ENCODE measurements around the gene ZYX. TPM values are rescaled to one million over a fixed set of nuclear protein-coding genes. Genes with fewer than 3 reads are reported as not detected.

The ZYX gene
- total RNA-seq, 4 donors from 2014 or later = 111 to 389 (median 146) TPM

DNA sequence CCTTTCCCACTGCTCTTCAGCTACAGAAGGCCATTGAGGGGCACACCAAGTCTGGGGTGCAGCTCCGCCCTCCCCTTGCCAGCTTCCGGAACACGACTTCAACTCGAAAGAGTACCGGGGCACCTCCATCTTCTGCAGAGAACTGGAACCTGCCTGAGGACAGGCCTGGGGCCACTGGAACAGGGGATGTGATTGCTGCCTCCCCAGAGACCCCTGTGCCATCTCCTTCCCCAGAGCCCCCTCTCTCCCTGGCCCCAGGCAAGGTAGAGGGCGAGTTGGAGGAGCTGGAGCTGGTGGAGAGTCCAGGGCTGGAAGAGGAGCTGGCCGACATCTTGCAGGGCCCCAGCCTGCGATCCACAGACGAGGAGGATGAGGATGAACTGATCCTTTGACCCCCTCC, 29.6 kb upstream of the ZYX start:
- WGBS, 2 donors (ENCODE audit: low coverage in 1 of 2) = 100% methylated on average over 2 to 3 of the region's 9 CpGs
- no peak for ATAC-seq
- Histone ChIP-seq H3K36me3 (no peaks in the 10 kb centered on the region), H3K27me3 (peaks cover 23% of the 10 kb centered on the region), H3K9me3 (no peaks in the 10 kb centered on the region), H3K27ac (no peak overlapping the region), H3K4me1 (no peaks in the 10 kb centered on the region), H3K4me3 (no peak overlapping the region)
- no peak for TF ChIP-seq POLR2AphosphoS5 (IDR thresholded peaks at IDR 0.05)
- TF ChIP-seq POLR2A (IDR thresholded peaks at IDR 0.05) = no peak
- no peak for TF ChIP-seq EP300 (IDR thresholded peaks at IDR 0.05)
- TF ChIP-seq, protein P1, sequence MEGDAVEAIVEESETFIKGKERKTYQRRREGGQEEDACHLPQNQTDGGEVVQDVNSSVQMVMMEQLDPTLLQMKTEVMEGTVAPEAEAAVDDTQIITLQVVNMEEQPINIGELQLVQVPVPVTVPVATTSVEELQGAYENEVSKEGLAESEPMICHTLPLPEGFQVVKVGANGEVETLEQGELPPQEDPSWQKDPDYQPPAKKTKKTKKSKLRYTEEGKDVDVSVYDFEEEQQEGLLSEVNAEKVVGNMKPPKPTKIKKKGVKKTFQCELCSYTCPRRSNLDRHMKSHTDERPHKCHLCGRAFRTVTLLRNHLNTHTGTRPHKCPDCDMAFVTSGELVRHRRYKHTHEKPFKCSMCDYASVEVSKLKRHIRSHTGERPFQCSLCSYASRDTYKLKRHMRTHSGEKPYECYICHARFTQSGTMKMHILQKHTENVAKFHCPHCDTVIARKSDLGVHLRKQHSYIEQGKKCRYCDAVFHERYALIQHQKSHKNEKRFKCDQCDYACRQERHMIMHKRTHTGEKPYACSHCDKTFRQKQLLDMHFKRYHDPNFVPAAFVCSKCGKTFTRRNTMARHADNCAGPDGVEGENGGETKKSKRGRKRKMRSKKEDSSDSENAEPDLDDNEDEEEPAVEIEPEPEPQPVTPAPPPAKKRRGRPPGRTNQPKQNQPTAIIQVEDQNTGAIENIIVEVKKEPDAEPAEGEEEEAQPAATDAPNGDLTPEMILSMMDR (IDR thresholded peaks at IDR 0.05) = no peak

DNA sequence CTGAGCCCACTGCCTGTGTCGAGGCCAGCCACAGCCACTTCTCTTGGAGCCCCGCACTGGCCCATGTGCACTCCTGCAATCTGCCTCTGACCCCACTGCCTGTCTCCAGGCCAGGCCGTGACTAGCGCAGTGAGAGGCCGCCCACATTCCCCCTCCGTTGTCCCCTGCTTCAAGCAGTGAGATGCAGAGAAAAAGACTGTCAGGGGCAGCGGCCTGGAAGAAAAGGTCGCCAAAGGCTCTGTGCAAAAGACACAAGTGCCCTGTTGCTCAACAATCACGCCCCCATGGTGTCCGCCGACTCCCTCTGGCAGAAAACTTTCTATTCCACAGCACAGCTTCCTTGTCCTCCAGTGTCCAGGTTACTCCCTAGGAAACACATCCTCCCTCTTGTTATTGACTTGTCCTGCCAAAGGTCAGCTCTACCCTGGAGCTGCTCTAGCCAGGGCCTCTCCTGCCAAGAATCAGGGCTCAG, 28.6 kb upstream of the ZYX start:
- no peaks in the 10 kb centered on the region for H3K4me1 ChIP-seq
- no peak overlapping the region for H3K27ac ChIP-seq
- H3K27me3 ChIP-seq = peaks cover 24% of the 10 kb centered on the region
- no peak for ATAC-seq
- H3K9me3 ChIP-seq = no peaks in the 10 kb centered on the region
- 76% methylated on average over 4 of the region's 11 CpGs; no CpG with 5 or more reads in 1 of the 2 donors for WGBS, 2 donors (ENCODE audit: low coverage in 1 of 2)
- no peak overlapping the region for H3K4me3 ChIP-seq
- no peaks in the 10 kb centered on the region for H3K36me3 ChIP-seq
- no peak for TF ChIP-seq POLR2AphosphoS5 (IDR thresholded peaks at IDR 0.05)

DNA sequence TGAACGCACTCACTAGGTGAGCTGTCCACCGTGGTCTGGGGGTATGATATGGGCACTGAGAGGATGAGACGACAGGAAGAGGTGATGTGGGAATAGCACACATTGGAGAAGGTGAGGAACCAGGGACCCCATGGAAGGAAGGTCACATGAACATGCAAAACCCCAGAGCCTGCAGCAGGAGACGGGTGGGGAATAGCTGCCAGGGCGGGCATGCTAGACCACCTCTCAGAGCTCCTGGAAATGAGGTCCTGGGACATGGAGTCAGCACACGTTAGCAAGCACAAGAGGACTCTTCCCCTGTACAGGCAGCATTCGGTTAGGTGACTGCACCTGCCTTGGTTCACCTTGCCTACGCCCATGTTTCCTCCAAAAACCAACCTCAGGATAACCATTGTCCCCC, 26.8 kb upstream of the ZYX start:
- Histone ChIP-seq H3K27ac (no peak overlapping the region), H3K4me1 (no peaks in the 10 kb centered on the region), H3K9me3 (no peaks in the 10 kb centered on the region), H3K4me3 (no peak overlapping the region), H3K27me3 (peaks cover 27% of the 10 kb centered on the region), H3K36me3 (no peaks in the 10 kb centered on the region)
- ATAC-seq = no peak
- TF ChIP-seq POLR2AphosphoS5 (IDR thresholded peaks at IDR 0.05) (no peak), EP300 (IDR thresholded peaks at IDR 0.05) (no peak), POLR2A (IDR thresholded peaks at IDR 0.05) (no peak)
- TF ChIP-seq, protein P1 (IDR thresholded peaks at IDR 0.05) = no peak
- 89 to 100% methylated on average over 2 to 4 of the region's 8 CpGs for WGBS, 2 donors (ENCODE audit: low coverage in 1 of 2)

DNA sequence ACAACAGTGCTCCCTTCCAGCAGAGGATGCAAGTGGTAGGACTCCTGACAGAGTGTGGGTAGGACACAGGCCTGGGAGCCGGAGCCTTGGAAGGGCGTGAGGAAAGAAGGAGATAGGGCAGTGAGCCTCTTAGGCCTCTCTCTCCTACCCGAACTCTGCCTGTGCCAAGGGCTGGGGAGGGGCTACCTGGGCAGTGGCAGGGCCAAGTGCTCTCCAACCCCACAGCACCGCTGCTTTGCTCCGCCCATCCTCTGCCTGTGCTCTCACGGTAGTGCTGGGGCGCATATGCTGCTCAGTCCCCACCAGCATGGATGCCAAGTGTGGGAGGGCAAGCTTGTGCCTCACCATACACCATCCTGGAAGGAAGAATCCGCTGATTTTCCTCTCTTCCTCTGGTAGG, 26.2 kb upstream of the ZYX start:
- H3K27ac ChIP-seq = no peak overlapping the region
- TF ChIP-seq, protein P1 (IDR thresholded peaks at IDR 0.05) = no peak
- TF ChIP-seq EP300 (IDR thresholded peaks at IDR 0.05) = no peak
- no peak for TF ChIP-seq POLR2AphosphoS5 (IDR thresholded peaks at IDR 0.05)
- no peak for TF ChIP-seq POLR2A (IDR thresholded peaks at IDR 0.05)
- peaks cover 33% of the 10 kb centered on the region for H3K27me3 ChIP-seq
- ATAC-seq = no peak
- no peaks in the 10 kb centered on the region for H3K4me1 ChIP-seq
- no peaks in the 10 kb centered on the region for H3K9me3 ChIP-seq
- H3K36me3 ChIP-seq = no peaks in the 10 kb centered on the region
- WGBS, 2 donors (ENCODE audit: low coverage in 1 of 2) = 100% methylated on average over 1 to 2 of the region's 8 CpGs
- H3K4me3 ChIP-seq = no peak overlapping the region

DNA sequence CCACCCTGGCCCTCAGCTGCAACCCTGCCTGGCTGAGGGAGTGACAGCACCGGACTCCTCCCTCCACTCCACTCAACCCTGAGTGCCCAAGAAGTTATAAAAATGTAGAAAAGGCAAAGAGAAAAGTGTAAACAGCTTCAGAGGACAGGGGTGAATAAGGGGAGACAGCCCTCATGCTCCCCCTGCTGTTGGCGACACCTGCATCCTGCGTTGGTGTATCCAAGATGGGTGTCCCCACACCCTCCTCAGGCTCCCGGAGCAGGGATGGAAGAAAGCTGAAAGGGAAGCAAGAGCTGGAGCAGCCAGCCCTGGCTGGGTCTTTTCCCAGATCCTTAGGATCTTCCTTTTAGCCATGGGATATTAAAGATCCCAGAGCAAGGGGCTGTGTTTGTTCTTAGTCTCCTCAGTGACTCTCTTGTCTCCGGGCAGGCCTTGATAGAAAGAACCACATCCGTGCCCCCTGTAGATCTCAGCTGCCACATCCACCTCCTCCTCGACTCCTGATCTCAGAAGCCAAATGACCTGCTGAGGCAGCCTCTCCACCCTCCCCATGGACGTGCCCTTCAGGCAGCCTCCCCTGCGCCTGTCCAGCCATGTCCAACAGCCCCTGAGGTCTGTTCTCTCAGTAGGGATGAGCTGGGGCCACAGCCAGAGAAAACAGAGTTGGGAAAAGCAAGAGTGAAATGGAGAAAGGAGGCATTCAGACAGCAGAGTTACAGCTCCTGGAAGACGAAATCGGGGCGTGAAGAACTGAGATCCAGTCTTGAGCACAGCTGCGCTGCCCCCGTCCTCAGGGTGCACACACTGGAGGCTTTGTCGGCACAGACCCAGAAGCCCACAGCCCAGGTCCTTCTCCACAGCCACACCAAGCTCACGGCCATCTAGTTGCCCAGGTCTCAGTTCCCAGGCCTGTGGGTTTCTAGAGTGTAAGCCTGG, 25.4 kb upstream of the ZYX start:
- TF ChIP-seq POLR2A (IDR thresholded peaks at IDR 0.05) (no peak), POLR2AphosphoS5 (IDR thresholded peaks at IDR 0.05) (no peak), EP300 (IDR thresholded peaks at IDR 0.05) (no peak)
- TF ChIP-seq, protein P1 (IDR thresholded peaks at IDR 0.05) = no peak
- peaks cover 39% of the 10 kb centered on the region for H3K27me3 ChIP-seq
- no peak overlapping the region for H3K27ac ChIP-seq
- H3K9me3 ChIP-seq = no peaks in the 10 kb centered on the region
- no peaks in the 10 kb centered on the region for H3K36me3 ChIP-seq
- H3K4me1 ChIP-seq = no peaks in the 10 kb centered on the region
- H3K4me3 ChIP-seq = no peak overlapping the region
- ATAC-seq = no peak
- 67 to 83% methylated on average over 3 to 9 of the region's 16 CpGs for WGBS, 2 donors (ENCODE audit: low coverage in 1 of 2)

Data from gastroesophageal sphincter (tissue), 4 donors.